HepG2 (cell line): ENCODE results near the gene PXDC1. TPM values are rescaled to one million over a fixed set of nuclear protein-coding genes. Genes with fewer than 3 reads are reported as not detected.

Experiments
- ARNT ChIP-seq: fragments of 450-650 bp; IDR thresholded peaks from 2 replicates; pipeline ENCODE4 v1.6.1; 2017
- ATF6 ChIP-seq: sonication (generic); formaldehyde crosslinking; conservative IDR thresholded peaks from 2 replicates; pipeline ENCODE4 v1.4.0; 2020; ENCODE audit warnings: missing genetic modification reagents
- CENPT ChIP-seq: sonication (generic); formaldehyde crosslinking; IDR thresholded peaks from 2 replicates; pipeline ENCODE4 v1.8.0; 2022; ENCODE audit warnings: low read depth, mild to moderate bottlenecking, moderate library complexity, missing genetic modification reagents
- GATA4 ChIP-seq: sonication (generic); IDR thresholded peaks from 2 replicates; pipeline ENCODE4 v1.6.1; 2016; ENCODE audit warnings: antibody characterized with exemption, low read depth, borderline replicate concordance
- ISX ChIP-seq: sonication (generic); formaldehyde crosslinking; conservative IDR thresholded peaks from 2 replicates; pipeline ENCODE4 v1.5.0; 2020; ENCODE audit warnings: missing genetic modification reagents
- MTF1 ChIP-seq: sonication (generic); formaldehyde crosslinking; IDR thresholded peaks from 2 replicates; pipeline ENCODE4 v1.5.0; 2020; ENCODE audit warnings: missing genetic modification reagents
- NRL ChIP-seq: sonication (generic); formaldehyde crosslinking; IDR thresholded peaks from 2 replicates; pipeline ENCODE4 v1.5.0; 2020; ENCODE audit warnings: missing genetic modification reagents, mild to moderate bottlenecking, moderate library complexity, borderline replicate concordance
- PRDM10 ChIP-seq: sonication (generic); formaldehyde crosslinking; IDR thresholded peaks from 2 replicates; pipeline ENCODE4 v1.4.0; 2020; ENCODE audit warnings: low read depth, missing genetic modification reagents
- SP1 ChIP-seq, 2 experiments: fragments of 450-650 bp in 1 of 2; sonication (generic) in 1 of 2; formaldehyde crosslinking in 1 of 2; IDR thresholded peaks; 2 replicates each; pipeline versions ENCODE4 v1.4.0 to v1.6.1; 2016 to 2020; ENCODE audit warnings: missing genetic modification reagents in 1 of 2
- ZMAT3 ChIP-seq: sonication (generic); formaldehyde crosslinking; conservative IDR thresholded peaks from 2 replicates; pipeline ENCODE4 v1.7.0; 2021; ENCODE audit warnings: missing genetic modification reagents
- ZNF17 ChIP-seq: sonication (generic); formaldehyde crosslinking; IDR thresholded peaks from 2 replicates; pipeline ENCODE4 v1.5.0; 2020; ENCODE audit warnings: mild to moderate bottlenecking, missing genetic modification reagents
- ZNF264 ChIP-seq: sonication (generic); formaldehyde crosslinking; IDR thresholded peaks from 2 replicates; pipeline ENCODE4 v1.4.0; 2020; ENCODE audit warnings: missing genetic modification reagents
- ZNF597 ChIP-seq: sonication (generic); formaldehyde crosslinking; IDR thresholded peaks from 2 replicates; pipeline ENCODE4 v1.5.0; 2020; ENCODE audit warnings: missing genetic modification reagents
- ZNF646 ChIP-seq: sonication (generic); formaldehyde crosslinking; IDR thresholded peaks from 2 replicates; pipeline ENCODE4 v1.9.0; 2021; ENCODE audit warnings: mild to moderate bottlenecking, missing genetic modification reagents
- ZNF883 ChIP-seq: sonication (generic); formaldehyde crosslinking; IDR thresholded peaks from 2 replicates; pipeline ENCODE4 v1.5.1; 2020; ENCODE audit warnings: mild to moderate bottlenecking, missing genetic modification reagents; ENCODE audit errors: not compliant biosample characterization
- polyA plus RNA-seq, 8 experiments: library from polyadenylated mRNA; depleted of rRNA in 3 of 8; stranded (reverse) in 7 of 8; unstranded in 1 of 8; fragments of >200 nt; fragmentation: Illumina TruSeq in 4 of 8; extraction: Trizol in 4 of 8; gene quantifications; 2 replicates each; pipeline versions ENCODE4 v1.2.1 to v1.2.3, GENCODE V29; 2011 to 2016; ENCODE audit warnings: low read depth in 4 of 8, missing spikeins in 1 of 8, mixed read lengths in 1 of 8; ENCODE audit not compliant: insufficient read depth in 1 of 8
- total RNA-seq, 5 experiments: library from RNA; depleted of rRNA; stranded (reverse); fragments of >200 nt; fragmentation: Illumina TruSeq; extraction: Trizol; gene quantifications; 2 replicates each; pipeline ENCODE4 v1.2.3, GENCODE V29; 2016; ENCODE audit warnings: low read depth in 1 of 5

PXDC1 gene
- total and polyA plus RNA-seq, 2 of the 13 experiments (the other 11 are each of a cell fraction or from before 2014, with no cell fraction given) = 32.4 to 34.7 TPM

- TF ChIP-seq PRDM10 (no peak), SP1 (IDR thresholded peaks at IDR 0.05) (0 out of 2 replicates have a peak, but pooled peaks have one; percentile 24), SP1 (CRISPR knock-in tag; IDR thresholded peaks at IDR 0.05) (no peak), ZNF883 (CRISPR knock-in tag) (no peak), ATF6 (CRISPR knock-in tag) (no peak), ZNF264 (CRISPR knock-in tag) (no peak), CENPT (no peak), MTF1 (CRISPR knock-in tag) (no peak), ZNF17 (CRISPR knock-in tag) (no peak), ISX (no peak), ZNF646 (CRISPR knock-in tag) (peak; percentile 100), ZMAT3 (CRISPR knock-in tag) (no peak), ZNF597 (CRISPR knock-in tag) (no peak), GATA4 (no peak), ARNT (no peak), NRL (peak; percentile 51; the same call in 1 of the 2 replicates)
Observed at GRCh38 chr6:3776881-3777507, 25.5 kb upstream of the PXDC1 start (continued).
